Body of pancreas (tissue), 4 donors: Measurements from ENCODE around the gene SMIM24.

Experiments
- POLR2A ChIP-seq, 3 donors: fragments of 450-650 bp; IDR thresholded peaks; one replicate each; pipeline ENCODE4 v1.6.1; 2016; ENCODE audit warnings: antibody characterized with exemption in 3 of 3, mild to moderate bottlenecking in 2 of 3
- TF ChIP-seq, protein P1 (sequence below), 7 experiments: fragments of 450-650 bp in 4 of 7; fragments of 200-600 bp in 3 of 7; sonication (generic) in 3 of 7; IDR thresholded peaks; one replicate each; pipeline ENCODE4 v1.5.1; 2016 to 2019; ENCODE audit warnings: antibody characterized with exemption in 7 of 7

DNA sequence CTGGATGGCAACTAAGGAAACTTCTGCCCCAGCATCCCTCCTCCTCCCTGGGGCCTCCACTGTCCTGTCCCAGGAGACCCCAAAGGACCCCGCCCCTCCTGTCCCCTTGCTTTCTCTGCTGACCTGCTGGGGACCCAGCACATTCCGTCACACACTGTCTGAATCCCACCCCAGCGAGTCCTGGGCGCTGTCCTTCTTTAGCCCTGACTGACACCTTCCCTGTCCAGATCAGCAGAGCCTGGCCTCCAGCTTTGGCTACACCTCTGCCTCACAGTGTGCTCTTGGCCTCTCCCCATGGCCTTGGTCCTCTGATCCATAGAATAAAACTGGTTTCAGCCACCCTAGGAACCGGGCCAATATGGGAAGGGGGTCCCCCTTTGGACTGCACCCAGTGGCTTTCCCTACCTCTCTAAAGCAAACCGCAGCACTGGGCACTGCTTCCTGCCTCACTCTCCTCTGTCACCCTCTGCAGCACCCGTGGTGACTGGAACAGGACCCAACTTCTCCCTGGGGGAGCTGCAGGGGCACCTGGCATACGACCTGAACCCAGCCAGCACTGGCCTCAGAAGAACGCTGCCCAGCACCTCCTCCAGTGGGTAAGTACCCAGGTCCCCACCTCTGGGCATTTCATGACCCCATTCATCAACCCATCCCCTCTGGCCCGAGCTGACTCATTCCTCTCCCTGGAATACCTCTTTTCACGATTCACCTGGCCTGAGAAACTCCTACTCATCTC, 46.4 kb downstream of the SMIM24 start:
- TF ChIP-seq, protein P1, sequence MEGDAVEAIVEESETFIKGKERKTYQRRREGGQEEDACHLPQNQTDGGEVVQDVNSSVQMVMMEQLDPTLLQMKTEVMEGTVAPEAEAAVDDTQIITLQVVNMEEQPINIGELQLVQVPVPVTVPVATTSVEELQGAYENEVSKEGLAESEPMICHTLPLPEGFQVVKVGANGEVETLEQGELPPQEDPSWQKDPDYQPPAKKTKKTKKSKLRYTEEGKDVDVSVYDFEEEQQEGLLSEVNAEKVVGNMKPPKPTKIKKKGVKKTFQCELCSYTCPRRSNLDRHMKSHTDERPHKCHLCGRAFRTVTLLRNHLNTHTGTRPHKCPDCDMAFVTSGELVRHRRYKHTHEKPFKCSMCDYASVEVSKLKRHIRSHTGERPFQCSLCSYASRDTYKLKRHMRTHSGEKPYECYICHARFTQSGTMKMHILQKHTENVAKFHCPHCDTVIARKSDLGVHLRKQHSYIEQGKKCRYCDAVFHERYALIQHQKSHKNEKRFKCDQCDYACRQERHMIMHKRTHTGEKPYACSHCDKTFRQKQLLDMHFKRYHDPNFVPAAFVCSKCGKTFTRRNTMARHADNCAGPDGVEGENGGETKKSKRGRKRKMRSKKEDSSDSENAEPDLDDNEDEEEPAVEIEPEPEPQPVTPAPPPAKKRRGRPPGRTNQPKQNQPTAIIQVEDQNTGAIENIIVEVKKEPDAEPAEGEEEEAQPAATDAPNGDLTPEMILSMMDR (IDR thresholded peaks at IDR 0.05): no peak
- TF ChIP-seq POLR2A (IDR thresholded peaks at IDR 0.05): no peak
